ENCODE measurements around the gene MEAK7.

- TF ChIP-seq ZNF274 (IDR thresholded peaks at IDR 0.05; ENCODE audit: low read depth, low read length) (no peak), YY1 (IDR thresholded peaks at IDR 0.05; ENCODE audit: insufficient read depth, insufficient read length) (no peak)
Observed at GRCh38 chr16:84458606-84459532, 45.6 kb downstream of the MEAK7 start.

Measured in NT2/D1 (cell line).